ENCODE data around the gene COMMD1.
A peak's percentile ranks its signal among the peaks of the same experiment; 100 is the strongest.
"Not testable (repeated sequence)": the region's sequence is repeated elsewhere in the genome, so short reads cannot be mapped to it uniquely, and the experiment has no call there.

COMMD1 gene

GRCh38 chr2:62109554-62109953 lies 204.1 kb downstream of the COMMD1 start:
- in situ Hi-C loops (cut with MboI; ENCODE audit: low pct_unique_long_range_greater_than_20kb, low sequenced_read_pairs) = no loop called here
- no peak for DNase-seq

- in situ Hi-C loops (cut with MboI; ENCODE audit: low pct_unique_long_range_greater_than_20kb, low sequenced_read_pairs) = no loop called here
- no peak for DNase-seq
Observed at GRCh38 chr2:62110415-62111025, 205.0 kb downstream of the COMMD1 start.

DNA sequence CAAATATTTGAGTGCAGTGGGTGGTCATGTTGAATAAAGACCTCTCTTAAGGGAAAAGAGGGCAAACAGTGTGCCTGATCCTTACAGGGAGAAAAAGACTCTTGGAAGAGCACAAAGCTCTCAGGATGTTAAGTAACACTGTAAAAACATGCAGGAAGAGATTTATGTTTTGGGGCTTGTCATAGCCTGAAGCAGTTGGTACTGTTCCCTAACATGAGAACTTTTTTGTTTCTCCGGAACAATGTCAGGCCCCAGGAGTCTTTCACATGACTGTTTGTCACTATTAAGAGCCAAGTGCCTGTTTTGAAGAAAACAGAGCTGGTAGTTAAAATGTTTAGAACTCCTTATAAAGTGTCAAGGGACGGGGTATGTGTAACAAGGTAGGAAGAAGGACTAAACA lies 206.7 kb downstream of the COMMD1 start:
- no peak for DNase-seq
- in situ Hi-C loops (cut with MboI; ENCODE audit: low pct_unique_long_range_greater_than_20kb, low sequenced_read_pairs) = no loop called here

DNA sequence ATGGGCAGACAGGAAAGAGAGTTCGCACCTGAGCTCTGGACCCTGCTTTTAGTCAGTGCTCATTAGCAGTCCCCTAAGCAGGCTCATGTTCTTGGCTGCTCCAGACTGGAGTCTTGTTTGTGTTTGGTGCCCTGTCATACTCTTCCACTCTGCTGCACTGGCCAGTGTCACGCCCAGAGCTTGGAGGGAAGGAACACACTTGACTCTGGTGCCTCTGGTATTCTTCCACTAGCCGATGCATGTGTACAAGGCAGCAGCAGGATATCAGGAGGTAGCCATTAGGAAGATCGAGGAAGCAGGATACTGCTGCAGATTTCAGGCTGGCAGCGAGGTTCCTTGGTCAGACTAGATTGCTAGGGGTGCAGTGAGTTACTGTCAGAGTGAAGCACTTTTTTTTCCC lies 209.1 kb downstream of the COMMD1 start:
- DNase-seq = no peak
- in situ Hi-C loops (cut with MboI; ENCODE audit: low pct_unique_long_range_greater_than_20kb, low sequenced_read_pairs) = no loop called here

GRCh38 chr2:62116983-62117382 lies 211.5 kb downstream of the COMMD1 start:
- DNase-seq = no peak
- in situ Hi-C loops (cut with MboI; ENCODE audit: low pct_unique_long_range_greater_than_20kb, low sequenced_read_pairs) = no loop called here

GRCh38 chr2:62118160-62118559 lies 212.7 kb downstream of the COMMD1 start:
- in situ Hi-C loops (cut with MboI; ENCODE audit: low pct_unique_long_range_greater_than_20kb, low sequenced_read_pairs) = no loop called here
- no peak for DNase-seq

GRCh38 chr2:62119311-62119974 lies 214.0 kb downstream of the COMMD1 start:
- in situ Hi-C loops (cut with MboI; ENCODE audit: low pct_unique_long_range_greater_than_20kb, low sequenced_read_pairs) = no loop called here
- no peak for DNase-seq

- DNase-seq; in situ Hi-C loops (cut with MboI; ENCODE audit: low pct_unique_long_range_greater_than_20kb, low sequenced_read_pairs): not testable (repeated sequence)
Observed at GRCh38 chr2:62126239-62126638, 220.8 kb downstream of the COMMD1 start.

- in situ Hi-C loops (cut with MboI; ENCODE audit: low pct_unique_long_range_greater_than_20kb, low sequenced_read_pairs) = no loop called here
- no peak for DNase-seq
Observed at GRCh38 chr2:62133320-62133823, 227.9 kb downstream of the COMMD1 start.

- DNase-seq = no peak
- in situ Hi-C loops (cut with MboI; ENCODE audit: low pct_unique_long_range_greater_than_20kb, low sequenced_read_pairs) = no loop called here
Observed at GRCh38 chr2:62136956-62137830, 231.7 kb downstream of the COMMD1 start.

- DNase-seq = peak; percentile 54
- in situ Hi-C loops (cut with MboI; ENCODE audit: low pct_unique_long_range_greater_than_20kb, low sequenced_read_pairs) = no loop called here
Observed at GRCh38 chr2:62140426-62141141, 235.1 kb downstream of the COMMD1 start.

GRCh38 chr2:62141142-62141740 lies 235.8 kb downstream of the COMMD1 start:
- in situ Hi-C loops (cut with MboI; ENCODE audit: low pct_unique_long_range_greater_than_20kb, low sequenced_read_pairs) = no loop called here

GRCh38 chr2:62142054-62142453 lies 236.6 kb downstream of the COMMD1 start:
- in situ Hi-C loops (cut with MboI; ENCODE audit: low pct_unique_long_range_greater_than_20kb, low sequenced_read_pairs) = no loop called here
- DNase-seq = no peak

More at GRCh38 chr2:62141142-62141740, 235.8 kb downstream of the COMMD1 start:
- peak; percentile 65 for DNase-seq

DNA sequence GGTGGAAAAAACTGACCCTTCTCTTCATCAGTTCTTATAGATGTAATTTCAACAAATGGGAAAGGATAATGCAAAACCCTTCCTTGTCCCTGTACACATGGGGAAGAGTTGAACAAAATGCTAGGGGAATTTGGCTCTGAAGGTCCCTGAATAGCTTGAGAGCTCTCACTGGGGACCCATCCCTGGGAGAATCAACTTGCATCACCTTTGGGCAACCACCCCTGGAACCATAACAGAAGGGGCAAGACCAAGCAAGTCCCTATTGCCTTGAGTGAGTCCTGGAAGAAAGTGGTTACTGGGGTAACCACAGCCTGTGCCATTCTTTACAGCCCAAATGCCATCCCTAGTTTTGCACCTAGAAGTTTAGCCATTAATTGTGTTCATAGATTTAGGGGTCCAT lies 238.2 kb downstream of the COMMD1 start:
- in situ Hi-C loops (cut with MboI; ENCODE audit: low pct_unique_long_range_greater_than_20kb, low sequenced_read_pairs) = no loop called here
- no peak for DNase-seq

DNA sequence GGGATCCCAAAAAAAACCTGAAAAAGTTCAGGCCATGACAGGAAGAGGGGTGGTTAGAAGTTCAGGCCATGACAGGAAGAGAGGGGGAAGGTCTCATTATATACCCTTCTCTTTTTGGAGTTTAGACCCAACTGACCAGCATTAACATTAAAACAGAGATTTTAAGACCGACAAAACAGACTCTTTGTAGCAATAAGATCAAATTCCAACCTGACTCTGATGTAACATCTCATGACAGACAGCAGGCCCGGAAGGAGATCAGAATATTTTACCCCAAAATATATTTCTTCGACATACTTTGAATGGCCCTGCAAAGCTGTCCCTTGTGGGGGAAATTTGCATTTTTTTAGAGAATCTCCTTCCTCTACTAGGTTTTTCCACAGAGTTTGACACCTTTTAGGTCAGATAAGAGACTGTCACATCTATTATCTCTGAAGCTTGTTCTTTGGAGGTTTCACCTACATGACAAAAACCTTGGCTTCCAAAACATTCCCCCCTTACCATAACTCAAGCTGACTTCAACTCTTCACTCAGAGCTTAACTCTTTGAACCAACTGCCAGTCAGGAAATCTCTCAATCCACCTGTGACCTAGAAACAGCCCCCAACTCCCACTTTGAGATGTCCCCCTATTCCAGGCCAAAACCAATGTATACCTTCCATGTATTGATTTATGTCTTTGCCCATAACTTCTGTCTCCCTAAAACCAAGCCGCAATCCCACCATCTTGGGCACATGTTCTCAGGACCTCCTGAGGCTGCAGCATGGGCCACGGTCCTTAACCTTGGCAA lies 239.4 kb downstream of the COMMD1 start:
- no peak for DNase-seq
- in situ Hi-C loops (cut with MboI; ENCODE audit: low pct_unique_long_range_greater_than_20kb, low sequenced_read_pairs) = no loop called here

GRCh38 chr2:62145478-62146100 lies 240.1 kb downstream of the COMMD1 start:
- peak; percentile 57 for DNase-seq
- in situ Hi-C loops (cut with MboI; ENCODE audit: low pct_unique_long_range_greater_than_20kb, low sequenced_read_pairs) = no loop called here

DNA sequence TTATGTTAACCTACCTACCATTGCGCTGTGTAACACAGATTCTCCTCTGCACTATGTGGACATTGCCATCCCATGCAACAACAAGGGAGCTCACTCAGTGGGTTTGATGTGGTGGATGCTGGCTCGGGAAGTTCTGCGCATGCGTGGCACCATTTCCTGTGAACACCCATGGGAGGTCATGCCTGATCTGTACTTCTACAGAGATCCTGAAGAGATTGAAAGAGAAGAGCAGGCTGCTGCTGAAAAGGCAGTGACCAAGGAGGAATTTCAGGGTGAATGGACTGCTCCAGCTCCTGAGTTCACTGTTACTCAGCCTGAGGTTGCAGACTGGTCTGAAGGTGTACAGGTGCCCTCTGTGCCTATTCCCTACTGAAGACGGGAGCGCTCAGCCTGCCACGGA lies 241.3 kb downstream of the COMMD1 start:
- in situ Hi-C loops (cut with MboI; ENCODE audit: low pct_unique_long_range_greater_than_20kb, low sequenced_read_pairs) = not testable (repeated sequence)

More for the DNA sequence above, 241.3 kb downstream of the COMMD1 start:
- not testable (repeated sequence) for DNase-seq

All from KBM-7 (cell line).